Measurements from ENCODE around the gene TLE4. TPM values are rescaled to one million over a fixed set of nuclear protein-coding genes. Genes with fewer than 3 reads are reported as not detected.

The TLE4 gene
- polyA plus RNA-seq, 1 donor (not counting 4 experiments of a cell fraction or from before 2014, with no cell fraction given) = 14.7 TPM

- Histone ChIP-seq H3K79me2 (ENCODE audit: control insufficient read depth, insufficient read depth, low read length) (no peaks in the 10 kb centered on the region), H3K27me3 (ENCODE audit: control insufficient read depth, extremely low read depth, insufficient read depth, low read length) (no peaks in the 10 kb centered on the region), H3K4me2 (ENCODE audit: control insufficient read depth, extremely low read depth, insufficient read depth, low read depth, low read length) (no peak overlapping the region), H3K9me1 (ENCODE audit: control insufficient read depth, extremely low read depth, insufficient read depth, low read length) (no peaks in the 10 kb centered on the region), H3K4me1 (ENCODE audit: control insufficient read depth, extremely low read depth, insufficient read depth, low read length) (peaks cover 4% of the 10 kb centered on the region), H3K9ac (ENCODE audit: control insufficient read depth, extremely low read depth, insufficient read depth, low read length) (no peak overlapping the region), H3K4me3 (ENCODE audit: control insufficient read depth in 2 of 3, extremely low read depth in 1 of 3, insufficient read depth in 2 of 3, low read depth in 1 of 3, low read length in 3 of 3) (no peak overlapping the region), H3K27ac (ENCODE audit: control insufficient read depth, insufficient read depth, low read length) (no peak overlapping the region), H2AFZ (ENCODE audit: control insufficient read depth, low read length) (no peak overlapping the region), H4K20me1 (ENCODE audit: control insufficient read depth, extremely low read depth, insufficient read depth, low read length) (no peaks in the 10 kb centered on the region), H3K36me3 (ENCODE audit: control insufficient read depth in 2 of 2, extremely low read depth in 1 of 2, insufficient read depth in 2 of 2, low read length in 2 of 2) (no peaks in the 10 kb centered on the region), H3K9me3 (ENCODE audit: control insufficient read depth, low read depth, low read length) (no peaks in the 10 kb centered on the region)
- dilution Hi-C loops (cut with MboI; ENCODE audit: extremely low pct_ligation_motif_present, low sequenced_read_pairs) = no loop called here
- FAIRE-seq (no peak), DNase-seq (ENCODE audit: low read depth, low spot score) (no peak)
- TF ChIP-seq EZH2 (IDR thresholded peaks at IDR 0.05; ENCODE audit: low read length) = no peak
- TF ChIP-seq, protein P1, sequence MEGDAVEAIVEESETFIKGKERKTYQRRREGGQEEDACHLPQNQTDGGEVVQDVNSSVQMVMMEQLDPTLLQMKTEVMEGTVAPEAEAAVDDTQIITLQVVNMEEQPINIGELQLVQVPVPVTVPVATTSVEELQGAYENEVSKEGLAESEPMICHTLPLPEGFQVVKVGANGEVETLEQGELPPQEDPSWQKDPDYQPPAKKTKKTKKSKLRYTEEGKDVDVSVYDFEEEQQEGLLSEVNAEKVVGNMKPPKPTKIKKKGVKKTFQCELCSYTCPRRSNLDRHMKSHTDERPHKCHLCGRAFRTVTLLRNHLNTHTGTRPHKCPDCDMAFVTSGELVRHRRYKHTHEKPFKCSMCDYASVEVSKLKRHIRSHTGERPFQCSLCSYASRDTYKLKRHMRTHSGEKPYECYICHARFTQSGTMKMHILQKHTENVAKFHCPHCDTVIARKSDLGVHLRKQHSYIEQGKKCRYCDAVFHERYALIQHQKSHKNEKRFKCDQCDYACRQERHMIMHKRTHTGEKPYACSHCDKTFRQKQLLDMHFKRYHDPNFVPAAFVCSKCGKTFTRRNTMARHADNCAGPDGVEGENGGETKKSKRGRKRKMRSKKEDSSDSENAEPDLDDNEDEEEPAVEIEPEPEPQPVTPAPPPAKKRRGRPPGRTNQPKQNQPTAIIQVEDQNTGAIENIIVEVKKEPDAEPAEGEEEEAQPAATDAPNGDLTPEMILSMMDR (optimal IDR thresholded peaks at IDR 0.05 in 1 of 3, IDR thresholded peaks at IDR 0.05 in 1 of 3, conservative IDR thresholded peaks at IDR 0.05 in 1 of 3; ENCODE audit: extremely low read depth in 1 of 3, insufficient read depth in 2 of 3, low read length in 3 of 3) = no peak
These were observed 72.8 kb downstream of the TLE4 start for GRCh38 chr9:79644601-79645000.

DNA sequence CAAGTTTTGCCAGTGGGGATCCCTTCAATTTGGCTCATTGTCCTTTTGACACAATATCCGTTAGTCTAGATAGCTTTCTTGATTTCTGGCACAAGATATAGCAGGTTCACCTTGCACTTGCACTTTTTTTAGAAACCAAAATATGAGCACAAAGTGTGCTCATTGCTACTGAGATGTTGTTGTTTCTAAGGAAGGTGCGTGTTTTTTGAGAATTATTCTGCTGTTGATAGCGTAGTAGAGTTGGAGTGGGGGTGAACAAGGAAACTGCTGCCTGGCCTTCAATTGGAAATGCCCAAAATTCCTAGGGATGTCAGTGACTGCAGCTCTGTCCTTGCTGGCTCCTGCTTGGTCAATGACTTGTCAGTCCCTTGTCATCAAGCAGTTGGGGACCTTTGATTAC is 73.3 kb downstream of the TLE4 start:
- no peak overlapping the region for H3K27ac ChIP-seq (ENCODE audit: control insufficient read depth, insufficient read depth, low read length)
- H3K9me3 ChIP-seq (ENCODE audit: control insufficient read depth, low read depth, low read length) = no peaks in the 10 kb centered on the region
- no peak overlapping the region for H3K9ac ChIP-seq (ENCODE audit: control insufficient read depth, extremely low read depth, insufficient read depth, low read length)
- no peaks in the 10 kb centered on the region for H3K27me3 ChIP-seq (ENCODE audit: control insufficient read depth, extremely low read depth, insufficient read depth, low read length)
- no peaks in the 10 kb centered on the region for H3K36me3 ChIP-seq (ENCODE audit: control insufficient read depth in 2 of 2, extremely low read depth in 1 of 2, insufficient read depth in 2 of 2, low read length in 2 of 2)
- FAIRE-seq (no peak), DNase-seq (ENCODE audit: low read depth, low spot score) (no peak)
- H4K20me1 ChIP-seq (ENCODE audit: control insufficient read depth, extremely low read depth, insufficient read depth, low read length) = no peaks in the 10 kb centered on the region
- no peak overlapping the region for H2AFZ ChIP-seq (ENCODE audit: control insufficient read depth, low read length)
- no peak overlapping the region for H3K4me2 ChIP-seq (ENCODE audit: control insufficient read depth, extremely low read depth, insufficient read depth, low read depth, low read length)
- H3K9me1 ChIP-seq (ENCODE audit: control insufficient read depth, extremely low read depth, insufficient read depth, low read length) = no peaks in the 10 kb centered on the region
- no peak for TF ChIP-seq EZH2 (IDR thresholded peaks at IDR 0.05; ENCODE audit: low read length)
- TF ChIP-seq, protein P1 (optimal IDR thresholded peaks at IDR 0.05 in 1 of 3, IDR thresholded peaks at IDR 0.05 in 1 of 3, conservative IDR thresholded peaks at IDR 0.05 in 1 of 3; ENCODE audit: extremely low read depth in 1 of 3, insufficient read depth in 2 of 3, low read length in 3 of 3) = no peak
- H3K4me1 ChIP-seq (ENCODE audit: control insufficient read depth, extremely low read depth, insufficient read depth, low read length) = no peaks in the 10 kb centered on the region
- dilution Hi-C loops (cut with MboI; ENCODE audit: extremely low pct_ligation_motif_present, low sequenced_read_pairs) = no loop called here
- H3K79me2 ChIP-seq (ENCODE audit: control insufficient read depth, insufficient read depth, low read length) = no peaks in the 10 kb centered on the region
- H3K4me3 ChIP-seq (ENCODE audit: control insufficient read depth in 2 of 3, extremely low read depth in 1 of 3, insufficient read depth in 2 of 3, low read depth in 1 of 3, low read length in 3 of 3) = no peak overlapping the region

Data from keratinocyte (primary cell).